UCSD-AML1 (cell line): ENCODE data around the gene CORO2A.

ENCODE experiments used
- DNase-seq: peaks from one replicate; lab custom pipeline; 2025; ENCODE audit not compliant: unreplicated experiment; lab: John Stamatoyannopoulos, UW

Gene CORO2A

DNA sequence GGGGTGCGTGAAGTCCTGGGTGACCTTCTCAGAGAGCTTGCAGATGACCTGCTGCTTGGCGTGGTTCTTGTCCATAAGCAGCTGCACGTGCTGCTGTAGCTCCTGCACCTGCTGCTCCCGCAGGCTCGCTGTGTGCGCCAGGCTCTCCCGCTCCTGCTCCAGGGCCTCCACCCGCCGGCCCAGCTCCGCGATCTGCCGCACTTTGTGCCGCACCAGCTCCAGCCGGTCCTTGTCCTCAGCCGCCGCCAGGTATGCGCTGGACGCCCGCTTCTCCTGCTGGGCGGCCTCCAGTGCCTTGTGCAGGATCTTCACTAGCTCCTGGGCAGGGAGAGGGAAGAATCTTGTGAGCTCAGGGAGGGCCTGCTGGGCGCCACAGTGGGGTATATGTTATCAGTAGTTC lies 28.5 kb upstream of the CORO2A start:
- DNase-seq = no peak

DNA sequence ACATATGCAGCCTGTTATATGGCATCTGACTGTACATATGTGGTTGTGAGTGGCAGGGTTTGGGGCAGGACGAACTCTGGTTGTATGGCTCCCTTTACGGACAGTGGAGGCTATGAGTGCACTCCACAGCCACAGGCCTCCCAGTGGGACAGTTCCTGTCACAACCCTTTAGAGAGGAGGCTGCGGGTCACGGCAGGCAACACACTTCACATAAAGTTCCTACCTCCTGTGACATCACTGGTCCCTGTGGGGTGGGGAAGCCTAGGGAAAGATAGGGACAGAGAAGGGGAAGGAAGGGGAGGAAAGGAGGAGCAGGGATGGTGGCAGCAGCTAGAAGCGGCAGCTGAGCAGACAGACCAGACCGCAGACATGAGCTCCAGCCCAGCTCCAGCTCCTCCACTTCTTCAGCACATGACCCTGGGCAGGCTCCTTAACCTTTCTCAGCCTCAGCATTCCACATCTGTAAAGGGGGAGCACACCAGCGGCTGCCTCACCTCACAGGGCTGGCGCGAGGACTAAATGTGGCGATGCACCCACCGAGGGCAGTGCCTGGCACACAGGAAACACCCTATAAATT lies 27.4 kb upstream of the CORO2A start:
- no peak for DNase-seq

- DNase-seq = no peak
Observed at GRCh38 chr9:98219364-98219716, 26.9 kb upstream of the CORO2A start.

DNA sequence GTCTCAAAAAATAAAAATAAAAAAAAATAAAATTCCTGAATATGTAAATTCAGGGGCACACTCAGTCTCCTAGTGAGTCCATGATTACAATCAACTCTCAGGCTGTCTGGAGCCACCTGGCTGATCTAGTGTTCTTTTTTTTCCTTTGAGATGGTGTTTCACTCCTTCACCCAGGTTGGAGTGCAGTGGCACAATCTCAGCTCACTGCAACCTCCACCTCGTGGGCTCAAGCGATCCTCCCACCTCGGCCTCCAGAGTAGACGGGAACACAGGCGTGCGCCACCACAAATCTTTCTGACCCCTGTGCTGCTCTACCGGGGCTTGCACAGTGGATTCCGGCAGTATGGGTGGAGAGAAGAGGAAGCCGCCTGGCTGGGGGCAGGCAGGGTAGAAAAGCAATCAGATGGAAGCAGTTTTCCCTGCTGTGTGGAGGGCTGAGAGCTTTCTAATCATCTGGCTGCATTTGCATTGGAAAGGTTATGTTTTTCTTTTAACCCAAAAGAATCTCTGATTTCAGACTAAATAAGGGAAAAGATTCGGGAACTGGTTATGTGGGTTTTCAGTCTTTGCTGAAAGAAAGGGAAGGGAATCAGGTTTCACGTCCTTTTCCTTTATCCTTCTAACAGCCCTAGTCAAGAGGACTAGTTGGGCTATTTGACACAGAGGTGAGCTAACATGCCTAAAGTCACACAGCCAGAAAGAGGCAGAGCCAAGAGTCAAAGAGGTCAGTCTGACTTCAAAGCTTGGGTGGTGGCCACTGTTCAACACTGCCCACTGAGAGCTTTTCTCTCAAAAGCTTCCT lies 26.3 kb upstream of the CORO2A start:
- DNase-seq = no peak

DNA sequence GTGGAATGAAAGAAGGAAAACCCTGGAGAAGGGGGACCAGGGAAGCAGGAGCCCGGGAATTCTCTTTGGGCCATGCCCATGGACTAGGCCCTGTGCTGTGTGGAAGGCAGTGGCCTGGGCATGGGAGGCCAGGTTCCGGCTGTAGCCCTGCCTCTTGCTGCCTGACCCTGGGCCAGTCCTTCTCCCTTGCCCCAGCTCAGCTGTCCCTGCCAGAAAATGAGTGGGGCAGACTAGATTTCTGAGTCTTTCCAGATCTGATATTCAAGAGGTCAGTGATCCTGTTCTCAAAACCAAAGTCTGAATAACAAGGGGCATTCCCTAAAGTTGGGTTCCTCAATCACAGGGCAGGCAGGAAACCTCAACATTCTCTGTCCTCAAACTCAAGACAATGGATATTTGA lies 24.8 kb upstream of the CORO2A start:
- no peak for DNase-seq

- DNase-seq = no peak
Observed at GRCh38 chr9:98216391-98216790, 24.0 kb upstream of the CORO2A start.

DNA sequence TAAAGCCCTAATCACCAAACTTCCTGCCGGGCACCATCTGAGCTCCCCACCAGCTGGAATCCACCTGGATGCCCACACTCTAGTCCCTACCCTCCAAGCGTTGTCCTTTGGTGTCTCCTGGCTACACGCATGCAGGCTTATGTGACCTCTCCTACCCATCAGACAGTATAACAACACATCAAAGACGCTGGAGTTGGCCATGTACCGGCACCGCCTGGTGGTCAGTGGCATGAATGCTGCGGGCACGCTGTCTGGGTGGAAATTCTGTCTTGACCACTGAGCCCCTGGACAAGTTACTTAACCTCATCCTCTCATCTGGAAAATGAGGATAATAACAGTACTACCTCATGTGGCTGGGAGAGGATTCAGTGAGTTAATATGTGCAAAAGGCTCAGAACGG lies 23.4 kb upstream of the CORO2A start:
- DNase-seq = peak; percentile 38

DNA sequence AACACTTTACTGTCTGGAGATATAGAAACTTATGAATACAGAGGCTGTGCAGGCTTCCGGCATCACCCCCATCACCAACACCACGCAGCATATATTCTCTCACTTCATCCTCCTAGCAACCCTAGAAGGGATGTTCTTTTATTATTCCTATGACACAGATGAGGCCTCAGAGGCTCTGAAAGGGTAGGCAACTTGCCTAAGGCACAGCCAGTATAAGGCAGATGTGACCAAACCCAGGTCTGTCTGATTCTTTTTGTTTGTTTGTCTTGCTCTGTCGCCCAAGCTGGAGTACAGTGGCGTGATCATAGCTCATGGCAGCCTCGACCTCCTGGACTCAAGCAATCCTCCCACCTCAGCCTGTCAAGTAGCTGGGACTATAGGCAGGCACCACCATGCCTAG lies 22.8 kb upstream of the CORO2A start:
- DNase-seq = no peak

DNA sequence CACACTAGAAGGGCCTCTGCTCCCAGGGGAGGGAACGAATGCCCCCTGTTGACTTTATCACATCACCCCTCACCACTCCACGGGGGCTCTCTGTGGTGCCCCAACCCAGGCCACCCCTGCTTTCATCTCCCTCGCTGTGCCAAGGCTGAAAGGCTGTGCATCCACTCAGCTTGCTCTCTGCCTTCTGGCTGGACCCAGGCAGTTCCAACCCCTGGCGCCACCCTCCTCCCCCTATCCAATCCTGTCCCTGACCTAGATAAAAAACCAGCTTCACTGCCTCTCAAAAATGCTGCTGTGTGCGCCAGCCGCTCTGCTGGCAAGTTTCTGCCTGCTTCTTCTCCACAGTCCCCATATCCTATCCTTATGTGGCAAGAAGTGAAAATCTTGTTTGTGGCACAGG lies 22.4 kb upstream of the CORO2A start:
- DNase-seq = no peak

GRCh38 chr9:98211260-98211659 lies 18.8 kb upstream of the CORO2A start:
- no peak for DNase-seq

DNA sequence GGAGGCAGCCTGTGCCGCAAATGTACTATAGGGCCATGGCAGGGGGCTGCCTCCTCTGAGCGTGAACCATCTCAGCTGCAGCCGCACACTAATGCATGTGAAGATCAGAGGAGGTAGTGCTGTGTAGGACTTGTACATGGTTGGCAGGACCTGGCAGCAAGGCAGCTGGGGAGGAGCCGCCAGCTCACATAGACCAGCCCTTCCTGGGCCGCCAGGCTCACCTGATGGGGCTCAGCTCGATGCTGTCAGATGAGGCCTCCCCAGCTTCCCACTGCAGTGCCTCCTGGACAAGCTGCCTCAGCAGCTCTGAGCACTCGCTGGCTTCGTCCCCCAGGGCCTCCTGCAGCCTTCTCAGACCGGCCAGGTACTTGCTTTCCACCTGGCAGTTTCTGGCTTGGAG lies 18.0 kb upstream of the CORO2A start:
- DNase-seq = no peak

DNA sequence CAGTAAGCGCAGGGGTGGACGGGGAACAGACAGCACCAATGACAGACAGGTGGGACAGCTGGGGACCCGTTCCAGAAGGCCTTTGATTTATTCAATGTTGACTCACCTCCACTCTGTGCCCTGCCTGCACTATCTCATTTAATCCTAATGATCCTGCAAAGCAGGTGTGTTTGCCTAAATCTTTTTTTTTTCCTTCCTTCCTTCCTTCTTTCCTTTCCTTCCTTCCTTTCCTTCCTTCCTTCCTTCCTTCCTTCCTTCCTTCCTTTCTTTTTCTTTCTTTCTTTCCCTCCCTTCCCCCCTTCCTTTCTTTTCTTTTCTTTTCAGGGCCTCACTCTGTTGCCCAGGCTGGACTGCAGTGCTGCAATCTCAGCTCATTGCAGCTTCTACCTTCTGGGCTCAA lies 17.1 kb upstream of the CORO2A start:
- no peak for DNase-seq

DNA sequence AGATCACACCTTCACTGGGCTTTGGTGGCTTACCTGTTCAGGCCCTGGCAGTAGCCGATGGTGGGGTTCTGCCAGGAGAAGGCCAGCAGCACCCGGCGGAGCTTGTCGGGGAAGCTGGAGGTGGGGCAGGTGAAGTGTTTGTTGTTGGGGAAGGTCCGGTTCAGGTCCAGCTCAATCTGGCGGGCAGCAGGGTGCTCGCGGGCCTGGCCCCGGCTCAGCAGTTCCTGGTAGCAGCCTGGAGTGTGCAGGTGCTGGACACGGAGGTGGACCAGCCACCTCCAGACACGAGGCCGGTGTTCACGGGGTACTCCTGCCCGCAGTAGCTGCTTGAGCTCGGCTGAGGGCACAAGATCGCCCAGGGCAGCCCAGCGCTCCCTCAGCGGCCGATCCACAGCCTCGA lies 16.2 kb upstream of the CORO2A start:
- DNase-seq = no peak

DNA sequence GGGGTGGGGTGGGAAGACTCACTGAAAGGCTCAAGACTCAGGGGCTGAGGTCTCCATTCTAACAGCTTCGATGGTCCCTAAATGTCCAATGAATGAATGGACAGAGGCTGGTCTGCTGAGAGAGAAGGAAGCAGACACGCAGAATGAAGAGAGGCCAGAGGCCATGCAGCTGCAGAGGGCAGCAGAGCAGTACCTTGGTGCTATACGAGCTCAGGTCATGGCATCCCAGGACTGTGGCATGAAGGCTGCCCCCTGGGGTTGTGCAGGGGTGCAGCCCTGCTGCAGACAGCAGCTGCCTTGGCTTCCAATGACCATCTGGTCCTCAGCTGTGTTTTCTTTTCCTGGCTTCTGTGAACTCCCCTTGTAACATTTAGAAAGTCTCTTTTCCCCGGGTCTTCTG lies 15.2 kb upstream of the CORO2A start:
- no peak for DNase-seq

GRCh38 chr9:98206754-98207153 lies 14.3 kb upstream of the CORO2A start:
- DNase-seq = no peak

GRCh38 chr9:98204692-98205091 lies 12.3 kb upstream of the CORO2A start:
- no peak for DNase-seq

GRCh38 chr9:98203153-98203552 lies 10.7 kb upstream of the CORO2A start:
- DNase-seq = no peak

GRCh38 chr9:98202252-98202651 lies 9.8 kb upstream of the CORO2A start:
- DNase-seq = no peak

DNA sequence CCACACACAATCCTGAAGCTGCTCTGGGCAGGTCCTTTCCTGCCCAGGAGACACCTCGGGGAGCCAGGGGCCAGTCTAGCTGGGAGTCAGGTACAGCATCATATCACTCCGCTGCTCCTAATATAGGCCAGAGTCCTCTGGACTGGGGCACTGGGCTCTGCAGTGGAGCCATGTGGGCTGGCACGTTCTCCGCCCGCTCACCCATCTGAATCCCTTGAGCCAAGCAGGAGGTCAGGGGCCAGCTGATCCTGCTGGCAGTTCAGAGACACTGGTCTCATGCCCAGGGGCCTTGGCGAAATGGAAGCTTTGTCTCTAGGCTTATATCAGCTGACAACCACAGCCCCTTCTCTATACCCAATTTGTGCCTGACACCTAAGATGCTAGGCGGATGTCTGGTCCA lies 9.3 kb upstream of the CORO2A start:
- no peak for DNase-seq

DNA sequence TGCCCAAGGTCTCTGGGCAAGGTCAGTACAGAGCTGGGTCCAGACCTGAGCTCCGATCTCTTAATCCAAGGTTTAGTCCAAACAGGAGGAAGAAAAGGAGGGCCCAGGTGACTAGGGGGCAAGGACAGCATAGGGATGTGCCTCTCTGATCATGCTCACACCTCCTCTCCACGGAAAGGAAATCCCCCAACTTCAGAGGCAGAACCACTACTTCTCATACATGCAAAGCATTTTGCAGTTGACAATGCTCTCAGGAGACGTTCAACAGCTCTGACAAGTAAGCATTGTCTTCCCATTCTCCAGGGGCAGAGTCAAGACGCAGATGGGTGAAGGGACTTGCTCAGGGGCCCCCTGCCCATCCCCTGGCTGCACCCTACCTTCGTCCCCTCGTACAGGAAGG lies 8.7 kb upstream of the CORO2A start:
- no peak for DNase-seq

- no peak for DNase-seq
Observed at GRCh38 chr9:98199388-98200033, 7.1 kb upstream of the CORO2A start.

DNA sequence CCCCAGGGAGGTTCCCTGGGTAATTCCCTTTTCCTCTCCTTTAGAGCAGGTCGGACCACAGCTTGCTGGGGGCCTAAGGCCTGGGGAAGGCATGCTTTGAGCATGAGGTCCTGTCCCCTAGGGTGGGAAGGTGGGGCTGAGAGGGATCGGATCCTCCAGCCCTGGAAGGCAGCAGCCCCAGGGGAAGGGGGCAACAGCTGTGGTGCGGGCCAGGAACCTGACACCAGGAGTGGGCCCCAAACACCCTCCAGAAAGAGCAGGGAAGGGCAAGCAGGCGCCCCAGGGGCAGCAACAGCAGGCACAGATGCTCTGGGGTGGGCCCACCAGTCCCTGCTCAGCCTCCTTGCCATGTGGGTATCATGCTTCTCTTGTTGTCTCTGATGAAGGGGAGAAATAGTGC lies 3.2 kb upstream of the CORO2A start:
- no peak for DNase-seq
